MCF 10A (cell line): Measurements from ENCODE around the gene REG1B. TPM values are rescaled to one million over a fixed set of nuclear protein-coding genes. Genes with fewer than 3 reads are reported as not detected.

Source experiments
- Bru-seq: library from RNA; stranded (reverse); fragments of 400-500 nt; gene quantifications from one replicate; lab custom pipeline; 2021; lab: Mats Ljungman, UMichigan
- BruChase-seq, 2 experiments: library from RNA; stranded (reverse); fragments of 400-500 nt; gene quantifications; one replicate each; lab custom pipeline; 2021; lab: Mats Ljungman, UMichigan
- BruUV-seq: library from RNA; stranded (reverse); fragments of 400-500 nt; replicated peaks from 2 replicates; lab custom pipeline; 2021; lab: Mats Ljungman, UMichigan
- CTCF ChIA-PET: fragments of 300-600 bp; sonication (Branson Sonifier 250); formaldehyde crosslinking; extraction: SDS; loops from one replicate; lab custom pipeline; 2021; ENCODE audit warnings: antibody characterized with exemption, inconsistent platforms; lab: Yijun Ruan, JAX
- POLR2A ChIA-PET: fragments of 300-600, 350-650 bp; sonication (Branson Sonifier 250); formaldehyde crosslinking; extraction: SDS; loops from one replicate; lab custom pipeline; 2020; ENCODE audit warnings: antibody characterized with exemption, inconsistent platforms; lab: Yijun Ruan, JAX
- DNase-seq: peaks from one replicate; pipeline ENCODE4 v3.0.0-alpha.2; 2018; ENCODE audit not compliant: unreplicated experiment
- H3K27ac Mint-ChIP-seq: one replicate; pipeline ENCODE4 v1.8.0; 2022; ENCODE audit warnings: mild to moderate bottlenecking, low read depth, mixed read lengths; ENCODE audit not compliant: unreplicated experiment
- H3K27me3 Mint-ChIP-seq: one replicate; pipeline ENCODE4 v1.8.0; 2022; ENCODE audit warnings: mixed read lengths; ENCODE audit not compliant: insufficient read depth, unreplicated experiment
- H3K36me3 Mint-ChIP-seq: one replicate; pipeline ENCODE4 v1.8.0; 2022; ENCODE audit warnings: mild to moderate bottlenecking, moderate library complexity, mixed read lengths; ENCODE audit not compliant: insufficient read depth, unreplicated experiment
- H3K4me1 Mint-ChIP-seq: one replicate; pipeline ENCODE4 v1.8.0; 2022; ENCODE audit warnings: mixed read lengths; ENCODE audit not compliant: insufficient read depth, unreplicated experiment
- H3K4me3 Mint-ChIP-seq: one replicate; pipeline ENCODE4 v1.8.0; 2022; ENCODE audit warnings: mild to moderate bottlenecking, moderate library complexity, mixed read lengths; ENCODE audit not compliant: unreplicated experiment
- H3K9me3 Mint-ChIP-seq: one replicate; pipeline ENCODE4 v1.8.0; 2022; ENCODE audit warnings: mixed read lengths; ENCODE audit not compliant: unreplicated experiment
- intact Hi-C: fragments of 100-400 bp; cut with micrococcal nuclease; formaldehyde crosslinking; loops from 2 replicates; pipeline ENCODE4 v1.14.1; 2022
- long read RNA-seq: library from polyadenylated mRNA; stranded (forward); transcript quantifications from one replicate; pipeline ENCODE4 v2.0.0, GENCODE V29; 2022
- total RNA-seq: library from RNA; stranded (reverse); gene quantifications from 2 replicates; pipeline ENCODE4 v1.2.3, GENCODE V29; 2022
- TF ChIP-seq, protein P1 (sequence below): fragments of 200-600 bp; IDR thresholded peaks from one replicate; pipeline ENCODE4 v1.8.0; 2022; ENCODE audit warnings: antibody characterized with exemption, mild to moderate bottlenecking; ENCODE audit not compliant: unreplicated experiment

Gene REG1B
- not detected in 2 replicates for total RNA-seq
- Bru-seq, nascent RNA = not detected
- BruChase-seq, experiment 1, labeled RNA remaining after a 6-hour chase = not detected
- BruChase-seq, experiment 2, labeled RNA remaining after a 2-hour chase = not detected
- long read RNA-seq = 0 reads

GRCh38 chr2:79087785-79088364, at the start of gene REG1B:
Gene REG1B (minus strand): TSS chr2:79087993. CDS start chr2:79087612, 381 bp downstream.
- no peak for DNase-seq
- no peaks in the 10 kb centered on the region for H3K27me3 Mint-ChIP-seq
- ChIA-PET CTCF (interaction anchor here (0.6 to 1.3 kb wide), 3 partner anchors 59 to 545 kb away, joined by 3 read pairs; no protein-coding TSS in a partner anchor), POLR2A (no interaction called here)
- TF ChIP-seq, protein P1, sequence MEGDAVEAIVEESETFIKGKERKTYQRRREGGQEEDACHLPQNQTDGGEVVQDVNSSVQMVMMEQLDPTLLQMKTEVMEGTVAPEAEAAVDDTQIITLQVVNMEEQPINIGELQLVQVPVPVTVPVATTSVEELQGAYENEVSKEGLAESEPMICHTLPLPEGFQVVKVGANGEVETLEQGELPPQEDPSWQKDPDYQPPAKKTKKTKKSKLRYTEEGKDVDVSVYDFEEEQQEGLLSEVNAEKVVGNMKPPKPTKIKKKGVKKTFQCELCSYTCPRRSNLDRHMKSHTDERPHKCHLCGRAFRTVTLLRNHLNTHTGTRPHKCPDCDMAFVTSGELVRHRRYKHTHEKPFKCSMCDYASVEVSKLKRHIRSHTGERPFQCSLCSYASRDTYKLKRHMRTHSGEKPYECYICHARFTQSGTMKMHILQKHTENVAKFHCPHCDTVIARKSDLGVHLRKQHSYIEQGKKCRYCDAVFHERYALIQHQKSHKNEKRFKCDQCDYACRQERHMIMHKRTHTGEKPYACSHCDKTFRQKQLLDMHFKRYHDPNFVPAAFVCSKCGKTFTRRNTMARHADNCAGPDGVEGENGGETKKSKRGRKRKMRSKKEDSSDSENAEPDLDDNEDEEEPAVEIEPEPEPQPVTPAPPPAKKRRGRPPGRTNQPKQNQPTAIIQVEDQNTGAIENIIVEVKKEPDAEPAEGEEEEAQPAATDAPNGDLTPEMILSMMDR = no peak
- H3K4me1 Mint-ChIP-seq = no peaks in the 10 kb centered on the region
- no peaks in the 10 kb centered on the region for H3K36me3 Mint-ChIP-seq
- H3K9me3 Mint-ChIP-seq = peaks cover 21% of the 10 kb centered on the region
- no TSS peak for BruUV-seq
- H3K4me3 Mint-ChIP-seq = no peak within 1 kb of the TSS
- H3K27ac Mint-ChIP-seq = no peak within 1 kb of the TSS
- intact Hi-C loops = no loop called here

DNA sequence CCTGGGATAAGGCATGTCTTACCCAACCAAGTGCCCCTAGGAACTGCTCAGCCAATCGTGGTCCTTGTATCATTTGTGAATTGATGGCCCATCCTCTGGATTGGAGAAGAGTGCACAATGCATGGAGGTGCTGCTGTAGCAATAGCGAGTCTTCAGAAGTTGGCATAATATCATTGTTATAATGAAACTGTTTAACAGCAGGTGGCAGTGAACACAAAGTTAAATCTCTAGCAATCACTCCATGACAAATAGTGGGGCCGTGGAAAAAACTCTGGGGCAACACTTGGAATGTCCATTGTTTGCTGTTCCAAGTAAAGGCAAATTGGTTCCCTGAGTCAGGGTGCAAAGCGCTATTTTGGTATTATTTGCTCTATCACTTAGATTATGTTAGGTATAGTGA, 43.9 kb upstream of the REG1B start:
- H3K27me3 Mint-ChIP-seq = no peaks in the 10 kb centered on the region
- POLR2A ChIA-PET = no interaction called here
- H3K27ac Mint-ChIP-seq = no peak overlapping the region
- no peak overlapping the region for H3K4me3 Mint-ChIP-seq
- TF ChIP-seq, protein P1 = no peak
- peaks cover 17% of the 10 kb centered on the region for H3K9me3 Mint-ChIP-seq
- H3K36me3 Mint-ChIP-seq = no peaks in the 10 kb centered on the region
- BruUV-seq = no TSS peak
- DNase-seq = no peak
- intact Hi-C loops = no loop called here
- CTCF ChIA-PET = no interaction called here
- no peaks in the 10 kb centered on the region for H3K4me1 Mint-ChIP-seq

DNA sequence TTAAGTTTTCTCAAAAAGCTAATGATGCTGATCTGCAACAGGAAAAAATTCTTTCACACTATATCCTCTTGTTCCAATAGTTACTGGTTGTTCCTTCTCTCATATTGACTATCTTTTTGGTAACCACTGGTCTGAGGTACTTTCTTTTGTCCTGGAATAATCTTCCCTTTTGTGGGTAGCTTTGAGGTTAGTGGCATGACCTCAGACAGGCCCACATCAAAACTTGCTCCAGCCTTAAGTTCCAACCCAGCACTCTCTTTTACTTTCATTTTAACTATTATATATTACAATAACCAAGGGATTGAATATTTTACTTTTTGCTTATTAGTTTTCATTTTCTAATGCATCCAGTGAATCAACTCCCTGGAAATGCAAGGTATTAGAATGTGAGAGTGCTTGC, 42.0 kb upstream of the REG1B start:
- BruUV-seq = no TSS peak
- no peak for DNase-seq
- Mint-ChIP-seq H3K4me1 (no peaks in the 10 kb centered on the region), H3K9me3 (peaks cover 10% of the 10 kb centered on the region), H3K36me3 (no peaks in the 10 kb centered on the region), H3K27ac (no peak overlapping the region), H3K27me3 (no peaks in the 10 kb centered on the region), H3K4me3 (no peak overlapping the region)
- TF ChIP-seq, protein P1 = no peak
- ChIA-PET POLR2A (no interaction called here), CTCF (no interaction called here)
- intact Hi-C loops = no loop called here

- Mint-ChIP-seq H3K4me3 (no peak overlapping the region), H3K4me1 (no peaks in the 10 kb centered on the region)
- BruUV-seq = no TSS peak
Observed at GRCh38 chr2:79129260-79129659, 41.5 kb upstream of the REG1B start.

More at GRCh38 chr2:79129260-79129659, 41.5 kb upstream of the REG1B start:
- Mint-ChIP-seq H3K27me3 (no peaks in the 10 kb centered on the region), H3K36me3 (no peaks in the 10 kb centered on the region), H3K27ac (no peak overlapping the region), H3K9me3 (peaks cover 16% of the 10 kb centered on the region)
- CTCF ChIA-PET = no interaction called here
- POLR2A ChIA-PET = no interaction called here
- TF ChIP-seq, protein P1 = no peak
- intact Hi-C loops = no loop called here
- no peak for DNase-seq
